HL-60 (cell line): ENCODE measurements around the gene DCTN5.

Experiments used
- CTCF ChIP-seq: IDR thresholded peaks from one replicate; pipeline ENCODE4 v1.5.1; 2011; ENCODE audit warnings: low read length, control low read depth, inconsistent platforms; ENCODE audit not compliant: insufficient read depth
- GABPA ChIP-seq: IDR thresholded peaks from 2 replicates; pipeline ENCODE4 v1.6.1; 2012; ENCODE audit warnings: low read depth
- POLR2AphosphoS5 ChIP-seq: IDR thresholded peaks from 2 replicates; pipeline ENCODE4 v1.6.1; 2012; ENCODE audit warnings: low read depth
- REST ChIP-seq: IDR thresholded peaks from 2 replicates; pipeline ENCODE4 v1.6.1; 2012; ENCODE audit warnings: low read depth; ENCODE audit not compliant: insufficient replicate concordance
- SPI1 ChIP-seq: IDR thresholded peaks from 2 replicates; pipeline ENCODE4 v1.6.1; 2012; ENCODE audit warnings: low read depth, mild to moderate bottlenecking, borderline replicate concordance

- TF ChIP-seq CTCF (no peak), REST (no peak), POLR2AphosphoS5 (no peak), SPI1 (no peak), GABPA (no peak)
Measured at GRCh38 chr16:23676924-23677480, 35.7 kb downstream of the DCTN5 start.
